Suprapubic skin (tissue), 3 donors: ENCODE results near the gene RAB6C.
"Not testable (repeated sequence)": the region's sequence is repeated elsewhere in the genome, so short reads cannot be mapped to it uniquely, and the experiment has no call there.

Experiments
- CTCF ChIP-seq, 2 donors: fragments of 200-600 bp in 1 of 2; fragments of 450-650 bp in 1 of 2; sonication (generic) in 1 of 2; IDR thresholded peaks; one replicate each; pipeline ENCODE4 v1.5.1; 2016 to 2019; ENCODE audit warnings: antibody characterized with exemption in 2 of 2, mild to moderate bottlenecking in 1 of 2, moderate library complexity in 1 of 2
- POLR2A ChIP-seq, 2 donors: fragments of 450-650 bp; IDR thresholded peaks; one replicate each; pipeline ENCODE4 v1.6.1; 2017; ENCODE audit warnings: antibody characterized with exemption in 2 of 2, mild to moderate bottlenecking in 2 of 2, moderate library complexity in 2 of 2

- TF ChIP-seq CTCF, POLR2A (IDR thresholded peaks at IDR 0.05): not testable (repeated sequence)
Measured at GRCh38 chr2:129981689-129982088, 2.2 kb downstream of the RAB6C start.
